H1 (cell line): ENCODE measurements around the gene CLDN12. TPM values are rescaled to one million over a fixed set of nuclear protein-coding genes. Genes with fewer than 3 reads are reported as not detected.

ENCODE experiments used
- CHD1 ChIP-seq: IDR thresholded peaks from 2 replicates; pipeline ENCODE4 v1.6.1; 2012; ENCODE audit warnings: low read depth, low read length, improper control_type of control experiment
- MAX ChIP-seq: IDR thresholded peaks from 2 replicates; pipeline ENCODE4 v1.6.1; 2012; ENCODE audit warnings: inconsistent platforms
- POLR2A ChIP-seq, 2 experiments: IDR thresholded peaks; 1 replicate in 1 of 2; 2 replicates in 1 of 2; pipeline ENCODE4 v1.6.1; 2011; ENCODE audit warnings: low read depth in 2 of 2, low read length in 2 of 2, mild to moderate bottlenecking in 2 of 2; ENCODE audit errors: control extremely low read depth in 1 of 2
- SIRT6 ChIP-seq: IDR thresholded peaks from one replicate; pipeline ENCODE4 v1.7.1; 2012; ENCODE audit warnings: low read length, inconsistent platforms
- SIX5 ChIP-seq: IDR thresholded peaks from 2 replicates; pipeline ENCODE4 v1.6.1; 2011; ENCODE audit warnings: mild to moderate bottlenecking, low read depth, low read length
- TEAD4 ChIP-seq: IDR thresholded peaks from 2 replicates; pipeline ENCODE4 v1.6.1; 2012; ENCODE audit warnings: low read depth, low read length, inconsistent platforms, mixed read lengths
- polyA plus RNA-seq, 7 experiments: library from polyadenylated mRNA; depleted of rRNA in 3 of 7; stranded (reverse) in 5 of 7; unstranded in 2 of 7; fragments of >200 nt in 5 of 7; fragments of 200-250 nt in 2 of 7; gene quantifications; 1 replicate in 5 of 7; 2 replicates in 1 of 7; 4 replicates in 1 of 7; pipeline versions ENCODE4 v1.2.1 to v1.2.3, GENCODE V29; 2011 to 2013; ENCODE audit warnings: missing spikeins in 2 of 7, mixed read lengths in 2 of 7
- total RNA-seq: library from RNA; stranded (reverse); fragmentation: NEBNext Ultra II Directional; extraction: Animal tissue kit (Norgen Biotek cat#: 25700); gene quantifications from 2 replicates; pipeline ENCODE4 v1.2.1, GENCODE V29; 2021
- TF ChIP-seq, protein P1 (sequence below): fragments of 300-600 bp; sonication (generic); IDR thresholded peaks from 2 replicates; pipeline ENCODE4 v1.7.1; 2012; ENCODE audit warnings: low read length, moderate library complexity, mild to moderate bottlenecking, inconsistent platforms; ENCODE audit not compliant: insufficient replicate concordance
- TF ChIP-seq, protein P2 (sequence below): IDR thresholded peaks from 2 replicates; pipeline ENCODE4 v1.6.1; 2012; ENCODE audit warnings: low read length, inconsistent platforms

CLDN12 gene
- total and polyA plus RNA-seq, 2 of the 8 experiments (the other 6 are each of a cell fraction or from before 2014, with no cell fraction given): 49.2 to 127 TPM

GRCh38 chr7:90403174-90404113 lies at the start of gene CLDN12 (continued):
- TF ChIP-seq, protein P1, sequence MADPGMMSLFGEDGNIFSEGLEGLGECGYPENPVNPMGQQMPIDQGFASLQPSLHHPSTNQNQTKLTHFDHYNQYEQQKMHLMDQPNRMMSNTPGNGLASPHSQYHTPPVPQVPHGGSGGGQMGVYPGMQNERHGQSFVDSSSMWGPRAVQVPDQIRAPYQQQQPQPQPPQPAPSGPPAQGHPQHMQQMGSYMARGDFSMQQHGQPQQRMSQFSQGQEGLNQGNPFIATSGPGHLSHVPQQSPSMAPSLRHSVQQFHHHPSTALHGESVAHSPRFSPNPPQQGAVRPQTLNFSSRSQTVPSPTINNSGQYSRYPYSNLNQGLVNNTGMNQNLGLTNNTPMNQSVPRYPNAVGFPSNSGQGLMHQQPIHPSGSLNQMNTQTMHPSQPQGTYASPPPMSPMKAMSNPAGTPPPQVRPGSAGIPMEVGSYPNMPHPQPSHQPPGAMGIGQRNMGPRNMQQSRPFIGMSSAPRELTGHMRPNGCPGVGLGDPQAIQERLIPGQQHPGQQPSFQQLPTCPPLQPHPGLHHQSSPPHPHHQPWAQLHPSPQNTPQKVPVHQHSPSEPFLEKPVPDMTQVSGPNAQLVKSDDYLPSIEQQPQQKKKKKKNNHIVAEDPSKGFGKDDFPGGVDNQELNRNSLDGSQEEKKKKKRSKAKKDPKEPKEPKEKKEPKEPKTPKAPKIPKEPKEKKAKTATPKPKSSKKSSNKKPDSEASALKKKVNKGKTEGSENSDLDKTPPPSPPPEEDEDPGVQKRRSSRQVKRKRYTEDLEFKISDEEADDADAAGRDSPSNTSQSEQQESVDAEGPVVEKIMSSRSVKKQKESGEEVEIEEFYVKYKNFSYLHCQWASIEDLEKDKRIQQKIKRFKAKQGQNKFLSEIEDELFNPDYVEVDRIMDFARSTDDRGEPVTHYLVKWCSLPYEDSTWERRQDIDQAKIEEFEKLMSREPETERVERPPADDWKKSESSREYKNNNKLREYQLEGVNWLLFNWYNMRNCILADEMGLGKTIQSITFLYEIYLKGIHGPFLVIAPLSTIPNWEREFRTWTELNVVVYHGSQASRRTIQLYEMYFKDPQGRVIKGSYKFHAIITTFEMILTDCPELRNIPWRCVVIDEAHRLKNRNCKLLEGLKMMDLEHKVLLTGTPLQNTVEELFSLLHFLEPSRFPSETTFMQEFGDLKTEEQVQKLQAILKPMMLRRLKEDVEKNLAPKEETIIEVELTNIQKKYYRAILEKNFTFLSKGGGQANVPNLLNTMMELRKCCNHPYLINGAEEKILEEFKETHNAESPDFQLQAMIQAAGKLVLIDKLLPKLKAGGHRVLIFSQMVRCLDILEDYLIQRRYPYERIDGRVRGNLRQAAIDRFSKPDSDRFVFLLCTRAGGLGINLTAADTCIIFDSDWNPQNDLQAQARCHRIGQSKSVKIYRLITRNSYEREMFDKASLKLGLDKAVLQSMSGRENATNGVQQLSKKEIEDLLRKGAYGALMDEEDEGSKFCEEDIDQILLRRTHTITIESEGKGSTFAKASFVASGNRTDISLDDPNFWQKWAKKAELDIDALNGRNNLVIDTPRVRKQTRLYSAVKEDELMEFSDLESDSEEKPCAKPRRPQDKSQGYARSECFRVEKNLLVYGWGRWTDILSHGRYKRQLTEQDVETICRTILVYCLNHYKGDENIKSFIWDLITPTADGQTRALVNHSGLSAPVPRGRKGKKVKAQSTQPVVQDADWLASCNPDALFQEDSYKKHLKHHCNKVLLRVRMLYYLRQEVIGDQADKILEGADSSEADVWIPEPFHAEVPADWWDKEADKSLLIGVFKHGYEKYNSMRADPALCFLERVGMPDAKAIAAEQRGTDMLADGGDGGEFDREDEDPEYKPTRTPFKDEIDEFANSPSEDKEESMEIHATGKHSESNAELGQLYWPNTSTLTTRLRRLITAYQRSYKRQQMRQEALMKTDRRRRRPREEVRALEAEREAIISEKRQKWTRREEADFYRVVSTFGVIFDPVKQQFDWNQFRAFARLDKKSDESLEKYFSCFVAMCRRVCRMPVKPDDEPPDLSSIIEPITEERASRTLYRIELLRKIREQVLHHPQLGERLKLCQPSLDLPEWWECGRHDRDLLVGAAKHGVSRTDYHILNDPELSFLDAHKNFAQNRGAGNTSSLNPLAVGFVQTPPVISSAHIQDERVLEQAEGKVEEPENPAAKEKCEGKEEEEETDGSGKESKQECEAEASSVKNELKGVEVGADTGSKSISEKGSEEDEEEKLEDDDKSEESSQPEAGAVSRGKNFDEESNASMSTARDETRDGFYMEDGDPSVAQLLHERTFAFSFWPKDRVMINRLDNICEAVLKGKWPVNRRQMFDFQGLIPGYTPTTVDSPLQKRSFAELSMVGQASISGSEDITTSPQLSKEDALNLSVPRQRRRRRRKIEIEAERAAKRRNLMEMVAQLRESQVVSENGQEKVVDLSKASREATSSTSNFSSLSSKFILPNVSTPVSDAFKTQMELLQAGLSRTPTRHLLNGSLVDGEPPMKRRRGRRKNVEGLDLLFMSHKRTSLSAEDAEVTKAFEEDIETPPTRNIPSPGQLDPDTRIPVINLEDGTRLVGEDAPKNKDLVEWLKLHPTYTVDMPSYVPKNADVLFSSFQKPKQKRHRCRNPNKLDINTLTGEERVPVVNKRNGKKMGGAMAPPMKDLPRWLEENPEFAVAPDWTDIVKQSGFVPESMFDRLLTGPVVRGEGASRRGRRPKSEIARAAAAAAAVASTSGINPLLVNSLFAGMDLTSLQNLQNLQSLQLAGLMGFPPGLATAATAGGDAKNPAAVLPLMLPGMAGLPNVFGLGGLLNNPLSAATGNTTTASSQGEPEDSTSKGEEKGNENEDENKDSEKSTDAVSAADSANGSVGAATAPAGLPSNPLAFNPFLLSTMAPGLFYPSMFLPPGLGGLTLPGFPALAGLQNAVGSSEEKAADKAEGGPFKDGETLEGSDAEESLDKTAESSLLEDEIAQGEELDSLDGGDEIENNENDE: no peak
- TF ChIP-seq SIRT6: no peak
- TF ChIP-seq TEAD4: 0 out of 2 replicates have a peak, but pooled peaks have one; percentile 37
- TF ChIP-seq, protein P2, sequence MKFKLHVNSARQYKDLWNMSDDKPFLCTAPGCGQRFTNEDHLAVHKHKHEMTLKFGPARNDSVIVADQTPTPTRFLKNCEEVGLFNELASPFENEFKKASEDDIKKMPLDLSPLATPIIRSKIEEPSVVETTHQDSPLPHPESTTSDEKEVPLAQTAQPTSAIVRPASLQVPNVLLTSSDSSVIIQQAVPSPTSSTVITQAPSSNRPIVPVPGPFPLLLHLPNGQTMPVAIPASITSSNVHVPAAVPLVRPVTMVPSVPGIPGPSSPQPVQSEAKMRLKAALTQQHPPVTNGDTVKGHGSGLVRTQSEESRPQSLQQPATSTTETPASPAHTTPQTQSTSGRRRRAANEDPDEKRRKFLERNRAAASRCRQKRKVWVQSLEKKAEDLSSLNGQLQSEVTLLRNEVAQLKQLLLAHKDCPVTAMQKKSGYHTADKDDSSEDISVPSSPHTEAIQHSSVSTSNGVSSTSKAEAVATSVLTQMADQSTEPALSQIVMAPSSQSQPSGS: 0 out of 2 replicates have a peak, but pooled peaks have one; percentile 44
- peak; percentile 10 to 76 for TF ChIP-seq POLR2A (IDR thresholded peaks at IDR 0.05; ENCODE audit: control extremely low read depth in 1 of 2, low read depth in 2 of 2, low read length in 2 of 2)
- no peak for TF ChIP-seq CHD1
- peak; percentile 27; the same call in 1 of the 2 replicates for TF ChIP-seq MAX
- peak; percentile 60 for TF ChIP-seq SIX5
